ENCODE data around the gene NCK1. TPM values are rescaled to one million over a fixed set of nuclear protein-coding genes. Genes with fewer than 3 reads are reported as not detected.

Gene NCK1
- total and polyA plus RNA-seq, 2 of the 13 experiments (the other 11 are each of a cell fraction or from before 2014, with no cell fraction given), result 14.7 to 30.4 TPM

GRCh38 chr3:136819392-136819730, 42.6 kb upstream of the NCK1 start (continued):
- TF ChIP-seq ZNF503 (CRISPR knock-in tag; IDR thresholded peaks at IDR 0.05) (no peak), MEIS1 (CRISPR knock-in tag; IDR thresholded peaks at IDR 0.05; ENCODE audit: borderline replicate concordance) (no peak), NONO (IDR thresholded peaks at IDR 0.05) (no peak), NONO (CRISPR knock-in tag; conservative IDR thresholded peaks at IDR 0.05) (no peak), CENPT (CRISPR knock-in tag; IDR thresholded peaks at IDR 0.05; ENCODE audit: low read depth) (no peak), ERF (CRISPR knock-in tag; IDR thresholded peaks at IDR 0.05) (no peak), SMAD3 (CRISPR knock-in tag; IDR thresholded peaks at IDR 0.05) (no peak), RAD51 (IDR thresholded peaks at IDR 0.05; ENCODE audit: borderline replicate concordance) (no peak), ATM (IDR thresholded peaks at IDR 0.05; ENCODE audit: borderline replicate concordance) (no peak), RBM39 (IDR thresholded peaks at IDR 0.05; ENCODE audit: low read depth, low read length, poor library complexity, severe bottlenecking) (peak; percentile 19), ETV6 (CRISPR knock-in tag; conservative IDR thresholded peaks at IDR 0.05) (no peak), PHF21A (CRISPR knock-in tag; IDR thresholded peaks at IDR 0.05) (peak; percentile 44; the same call in 1 of the 2 replicates), TBP (CRISPR knock-in tag; IDR thresholded peaks at IDR 0.05) (no peak), EHMT2 (IDR thresholded peaks at IDR 0.05; ENCODE audit: borderline replicate concordance, low read depth, low read length) (no peak), BCL6 (CRISPR knock-in tag; IDR thresholded peaks at IDR 0.05) (no peak), MED8 (CRISPR knock-in tag; IDR thresholded peaks at IDR 0.05; ENCODE audit: insufficient replicate concordance) (no peak), GABPB1 (CRISPR knock-in tag; IDR thresholded peaks at IDR 0.05) (0 out of 2 replicates have a peak, but pooled peaks have one; percentile 14), SMC3 (IDR thresholded peaks at IDR 0.05; ENCODE audit: low read length) (no peak), MYNN (CRISPR knock-in tag; IDR thresholded peaks at IDR 0.05; ENCODE audit: low read depth) (0 out of 2 replicates have a peak, but pooled peaks have one; percentile 26), ZFP1 (CRISPR knock-in tag; IDR thresholded peaks at IDR 0.05) (no peak), GATAD1 (CRISPR knock-in tag; IDR thresholded peaks at IDR 0.05) (no peak)
- TF ChIP-seq, protein P1, sequence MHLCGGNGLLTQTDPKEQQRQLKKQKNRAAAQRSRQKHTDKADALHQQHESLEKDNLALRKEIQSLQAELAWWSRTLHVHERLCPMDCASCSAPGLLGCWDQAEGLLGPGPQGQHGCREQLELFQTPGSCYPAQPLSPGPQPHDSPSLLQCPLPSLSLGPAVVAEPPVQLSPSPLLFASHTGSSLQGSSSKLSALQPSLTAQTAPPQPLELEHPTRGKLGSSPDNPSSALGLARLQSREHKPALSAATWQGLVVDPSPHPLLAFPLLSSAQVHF (CRISPR knock-in tag; IDR thresholded peaks at IDR 0.05), result peak; percentile 65; the same call in 1 of the 2 replicates
- TF ChIP-seq, protein P2, sequence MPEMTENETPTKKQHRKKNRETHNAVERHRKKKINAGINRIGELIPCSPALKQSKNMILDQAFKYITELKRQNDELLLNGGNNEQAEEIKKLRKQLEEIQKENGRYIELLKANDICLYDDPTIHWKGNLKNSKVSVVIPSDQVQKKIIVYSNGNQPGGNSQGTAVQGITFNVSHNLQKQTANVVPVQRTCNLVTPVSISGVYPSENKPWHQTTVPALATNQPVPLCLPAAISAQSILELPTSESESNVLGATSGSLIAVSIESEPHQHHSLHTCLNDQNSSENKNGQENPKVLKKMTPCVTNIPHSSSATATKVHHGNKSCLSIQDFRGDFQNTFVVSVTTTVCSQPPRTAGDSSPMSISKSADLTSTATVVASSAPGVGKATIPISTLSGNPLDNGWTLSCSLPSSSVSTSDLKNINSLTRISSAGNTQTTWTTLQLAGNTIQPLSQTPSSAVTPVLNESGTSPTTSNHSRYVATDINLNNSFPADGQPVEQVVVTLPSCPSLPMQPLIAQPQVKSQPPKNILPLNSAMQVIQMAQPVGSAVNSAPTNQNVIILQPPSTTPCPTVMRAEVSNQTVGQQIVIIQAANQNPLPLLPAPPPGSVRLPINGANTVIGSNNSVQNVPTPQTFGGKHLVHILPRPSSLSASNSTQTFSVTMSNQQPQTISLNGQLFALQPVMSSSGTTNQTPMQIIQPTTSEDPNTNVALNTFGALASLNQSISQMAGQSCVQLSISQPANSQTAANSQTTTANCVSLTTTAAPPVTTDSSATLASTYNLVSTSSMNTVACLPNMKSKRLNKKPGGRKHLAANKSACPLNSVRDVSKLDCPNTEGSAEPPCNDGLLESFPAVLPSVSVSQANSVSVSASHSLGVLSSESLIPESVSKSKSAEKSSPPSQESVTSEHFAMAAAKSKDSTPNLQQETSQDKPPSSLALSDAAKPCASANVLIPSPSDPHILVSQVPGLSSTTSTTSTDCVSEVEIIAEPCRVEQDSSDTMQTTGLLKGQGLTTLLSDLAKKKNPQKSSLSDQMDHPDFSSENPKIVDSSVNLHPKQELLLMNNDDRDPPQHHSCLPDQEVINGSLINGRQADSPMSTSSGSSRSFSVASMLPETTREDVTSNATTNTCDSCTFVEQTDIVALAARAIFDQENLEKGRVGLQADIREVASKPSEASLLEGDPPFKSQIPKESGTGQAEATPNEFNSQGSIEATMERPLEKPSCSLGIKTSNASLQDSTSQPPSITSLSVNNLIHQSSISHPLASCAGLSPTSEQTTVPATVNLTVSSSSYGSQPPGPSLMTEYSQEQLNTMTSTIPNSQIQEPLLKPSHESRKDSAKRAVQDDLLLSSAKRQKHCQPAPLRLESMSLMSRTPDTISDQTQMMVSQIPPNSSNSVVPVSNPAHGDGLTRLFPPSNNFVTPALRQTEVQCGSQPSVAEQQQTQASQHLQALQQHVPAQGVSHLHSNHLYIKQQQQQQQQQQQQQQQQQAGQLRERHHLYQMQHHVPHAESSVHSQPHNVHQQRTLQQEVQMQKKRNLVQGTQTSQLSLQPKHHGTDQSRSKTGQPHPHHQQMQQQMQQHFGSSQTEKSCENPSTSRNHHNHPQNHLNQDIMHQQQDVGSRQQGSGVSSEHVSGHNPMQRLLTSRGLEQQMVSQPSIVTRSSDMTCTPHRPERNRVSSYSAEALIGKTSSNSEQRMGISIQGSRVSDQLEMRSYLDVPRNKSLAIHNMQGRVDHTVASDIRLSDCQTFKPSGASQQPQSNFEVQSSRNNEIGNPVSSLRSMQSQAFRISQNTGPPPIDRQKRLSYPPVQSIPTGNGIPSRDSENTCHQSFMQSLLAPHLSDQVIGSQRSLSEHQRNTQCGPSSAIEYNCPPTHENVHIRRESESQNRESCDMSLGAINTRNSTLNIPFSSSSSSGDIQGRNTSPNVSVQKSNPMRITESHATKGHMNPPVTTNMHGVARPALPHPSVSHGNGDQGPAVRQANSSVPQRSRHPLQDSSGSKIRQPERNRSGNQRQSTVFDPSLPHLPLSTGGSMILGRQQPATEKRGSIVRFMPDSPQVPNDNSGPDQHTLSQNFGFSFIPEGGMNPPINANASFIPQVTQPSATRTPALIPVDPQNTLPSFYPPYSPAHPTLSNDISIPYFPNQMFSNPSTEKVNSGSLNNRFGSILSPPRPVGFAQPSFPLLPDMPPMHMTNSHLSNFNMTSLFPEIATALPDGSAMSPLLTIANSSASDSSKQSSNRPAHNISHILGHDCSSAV (CRISPR knock-in tag; IDR thresholded peaks at IDR 0.05; ENCODE audit: borderline replicate concordance), result no peak
